SK-N-SH treated with all-trans-retinoic acid at 6 μM for 48 hours (cell line): ENCODE data around the gene KLK14.

ENCODE experiments used
- ATAC-seq: fragments of 200-7000 bp; cut with Tn5 transposase; 3 replicates; pipeline ENCODE4 v1.9.1; 2020; ENCODE audit warnings: mild to moderate bottlenecking, moderate library complexity
- ARNTL ChIP-seq: fragments of 450-650 bp; formaldehyde crosslinking; IDR thresholded peaks from 2 replicates; pipeline ENCODE4 v1.5.0; 2020; ENCODE audit warnings: low read depth, mild to moderate bottlenecking, moderate library complexity, borderline replicate concordance
- CSDC2 ChIP-seq: fragments of 250-450 bp; sonication (Bioruptor Pico); IDR thresholded peaks from 2 replicates; pipeline ENCODE4 v1.5.0; 2020; ENCODE audit warnings: mild to moderate bottlenecking, moderate library complexity
- ESRRG ChIP-seq: fragments of 250-450 bp; sonication (Bioruptor Pico); IDR thresholded peaks from 2 replicates; pipeline ENCODE4 v1.6.1; 2021; ENCODE audit warnings: mild to moderate bottlenecking
- GLIS3 ChIP-seq: fragments of 250-450 bp; sonication (Bioruptor Pico); IDR thresholded peaks from 2 replicates; pipeline ENCODE4 v1.5.0; 2020; ENCODE audit warnings: mild to moderate bottlenecking, moderate library complexity
- OSR1 ChIP-seq: fragments of 250-450 bp; sonication (Bioruptor Pico); IDR thresholded peaks from 2 replicates; pipeline ENCODE4 v1.8.0; 2022; ENCODE audit warnings: moderate library complexity, mild to moderate bottlenecking, inconsistent platforms
- PPARA ChIP-seq: fragments of 250-450 bp; sonication (Bioruptor Pico); IDR thresholded peaks from 2 replicates; pipeline ENCODE4 v1.5.0; 2020; ENCODE audit warnings: mild to moderate bottlenecking, borderline replicate concordance
- RARB ChIP-seq: fragments of 250-450 bp; sonication (Bioruptor Pico); IDR thresholded peaks from 2 replicates; pipeline ENCODE4 v1.8.0; 2021; ENCODE audit warnings: mild to moderate bottlenecking, moderate library complexity
- SNAI2 ChIP-seq: fragments of 250-450 bp; sonication (Bioruptor Pico); IDR thresholded peaks from 2 replicates; pipeline ENCODE4 v1.5.0; 2020; ENCODE audit warnings: mild to moderate bottlenecking, moderate library complexity
- TCF4 ChIP-seq: fragments of 250-450 bp; sonication (Bioruptor Pico); IDR thresholded peaks from 2 replicates; pipeline ENCODE4 v1.8.0; 2021; ENCODE audit warnings: mild to moderate bottlenecking, moderate library complexity, borderline replicate concordance
- TOX ChIP-seq: fragments of 250-450 bp; sonication (Bioruptor Pico); IDR thresholded peaks from 2 replicates; pipeline ENCODE4 v1.8.0; 2021; ENCODE audit warnings: mild to moderate bottlenecking, moderate library complexity, borderline replicate concordance
- ZC3H10 ChIP-seq: fragments of 250-450 bp; sonication (Bioruptor Pico); IDR thresholded peaks from 2 replicates; pipeline ENCODE4 v1.5.1; 2021; ENCODE audit warnings: mild to moderate bottlenecking, moderate library complexity
- ZFP3 ChIP-seq: fragments of 250-450 bp; sonication (Bioruptor Pico); IDR thresholded peaks from 2 replicates; pipeline ENCODE4 v1.5.0; 2020; ENCODE audit warnings: mild to moderate bottlenecking, moderate library complexity
- ZFP30 ChIP-seq: fragments of 450-650 bp; formaldehyde crosslinking; IDR thresholded peaks from 2 replicates; pipeline ENCODE4 v1.5.0; 2022; ENCODE audit warnings: mild to moderate bottlenecking, moderate library complexity
- ZNF565 ChIP-seq: fragments of 450-650 bp; formaldehyde crosslinking; conservative IDR thresholded peaks from 2 replicates; pipeline ENCODE4 v1.5.0; 2020; ENCODE audit warnings: low read depth, mild to moderate bottlenecking, moderate library complexity
- ZNF8 ChIP-seq: fragments of 450-650 bp; formaldehyde crosslinking; IDR thresholded peaks from 2 replicates; pipeline ENCODE4 v1.5.0; 2020; ENCODE audit warnings: mild to moderate bottlenecking, moderate library complexity
- TF ChIP-seq, protein P1 (sequence below): fragments of 250-450 bp; sonication (Bioruptor Pico); IDR thresholded peaks from 2 replicates; pipeline ENCODE4 v1.5.0; 2020; ENCODE audit warnings: mild to moderate bottlenecking, moderate library complexity
- TF ChIP-seq, protein P2 (sequence below): fragments of 250-450 bp; sonication (Bioruptor Pico); IDR thresholded peaks from 2 replicates; pipeline ENCODE4 v1.8.0; 2020; ENCODE audit warnings: mild to moderate bottlenecking, moderate library complexity, borderline replicate concordance
- TF ChIP-seq, protein P3 (sequence below): fragments of 250-450 bp; sonication (Bioruptor Pico); IDR thresholded peaks from 2 replicates; pipeline ENCODE4 v1.5.1; 2021; ENCODE audit warnings: mild to moderate bottlenecking, moderate library complexity
- TF ChIP-seq, protein P4 (sequence below): fragments of 250-450 bp; sonication (Bioruptor Pico); IDR thresholded peaks from 2 replicates; pipeline ENCODE4 v1.8.0; 2021; ENCODE audit warnings: low read depth, mild to moderate bottlenecking, moderate library complexity, borderline replicate concordance
- TF ChIP-seq, protein P5 (sequence below): fragments of 250-450 bp; sonication (Bioruptor Pico); IDR thresholded peaks from 2 replicates; pipeline ENCODE4 v1.5.1; 2020; ENCODE audit warnings: low read depth, mild to moderate bottlenecking, moderate library complexity

The KLK14 gene

DNA sequence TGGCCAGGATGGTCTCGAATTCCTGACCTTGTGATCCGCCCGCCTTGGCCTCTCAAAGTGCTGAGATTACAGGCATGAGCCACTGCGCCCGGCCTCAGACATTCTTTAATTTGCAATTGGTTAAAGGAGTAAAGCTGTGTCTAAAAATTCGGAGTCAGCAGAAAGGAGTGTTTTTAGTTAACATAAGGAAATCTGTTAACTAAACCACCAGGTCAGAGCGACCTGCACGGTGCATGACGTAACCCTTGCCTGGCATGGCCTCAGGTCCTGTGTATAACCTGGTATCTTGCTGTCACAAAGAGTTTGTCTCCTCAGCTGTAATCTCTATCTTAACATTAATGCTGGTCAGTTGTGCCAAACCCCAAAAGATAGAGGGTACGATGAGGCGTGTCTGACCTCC lies 38.4 kb downstream of the KLK14 start:
- TF ChIP-seq, protein P1, sequence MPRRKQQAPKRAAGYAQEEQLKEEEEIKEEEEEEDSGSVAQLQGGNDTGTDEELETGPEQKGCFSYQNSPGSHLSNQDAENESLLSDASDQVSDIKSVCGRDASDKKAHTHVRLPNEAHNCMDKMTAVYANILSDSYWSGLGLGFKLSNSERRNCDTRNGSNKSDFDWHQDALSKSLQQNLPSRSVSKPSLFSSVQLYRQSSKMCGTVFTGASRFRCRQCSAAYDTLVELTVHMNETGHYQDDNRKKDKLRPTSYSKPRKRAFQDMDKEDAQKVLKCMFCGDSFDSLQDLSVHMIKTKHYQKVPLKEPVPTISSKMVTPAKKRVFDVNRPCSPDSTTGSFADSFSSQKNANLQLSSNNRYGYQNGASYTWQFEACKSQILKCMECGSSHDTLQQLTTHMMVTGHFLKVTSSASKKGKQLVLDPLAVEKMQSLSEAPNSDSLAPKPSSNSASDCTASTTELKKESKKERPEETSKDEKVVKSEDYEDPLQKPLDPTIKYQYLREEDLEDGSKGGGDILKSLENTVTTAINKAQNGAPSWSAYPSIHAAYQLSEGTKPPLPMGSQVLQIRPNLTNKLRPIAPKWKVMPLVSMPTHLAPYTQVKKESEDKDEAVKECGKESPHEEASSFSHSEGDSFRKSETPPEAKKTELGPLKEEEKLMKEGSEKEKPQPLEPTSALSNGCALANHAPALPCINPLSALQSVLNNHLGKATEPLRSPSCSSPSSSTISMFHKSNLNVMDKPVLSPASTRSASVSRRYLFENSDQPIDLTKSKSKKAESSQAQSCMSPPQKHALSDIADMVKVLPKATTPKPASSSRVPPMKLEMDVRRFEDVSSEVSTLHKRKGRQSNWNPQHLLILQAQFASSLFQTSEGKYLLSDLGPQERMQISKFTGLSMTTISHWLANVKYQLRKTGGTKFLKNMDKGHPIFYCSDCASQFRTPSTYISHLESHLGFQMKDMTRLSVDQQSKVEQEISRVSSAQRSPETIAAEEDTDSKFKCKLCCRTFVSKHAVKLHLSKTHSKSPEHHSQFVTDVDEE (CRISPR knock-in tag): no peak
- TF ChIP-seq ZNF565 (CRISPR knock-in tag) (no peak), ZFP3 (CRISPR knock-in tag) (no peak), OSR1 (no peak), ARNTL (CRISPR knock-in tag) (no peak), SNAI2 (CRISPR knock-in tag) (no peak), TOX (CRISPR knock-in tag) (no peak), TCF4 (CRISPR knock-in tag) (no peak)
- TF ChIP-seq, protein P2, sequence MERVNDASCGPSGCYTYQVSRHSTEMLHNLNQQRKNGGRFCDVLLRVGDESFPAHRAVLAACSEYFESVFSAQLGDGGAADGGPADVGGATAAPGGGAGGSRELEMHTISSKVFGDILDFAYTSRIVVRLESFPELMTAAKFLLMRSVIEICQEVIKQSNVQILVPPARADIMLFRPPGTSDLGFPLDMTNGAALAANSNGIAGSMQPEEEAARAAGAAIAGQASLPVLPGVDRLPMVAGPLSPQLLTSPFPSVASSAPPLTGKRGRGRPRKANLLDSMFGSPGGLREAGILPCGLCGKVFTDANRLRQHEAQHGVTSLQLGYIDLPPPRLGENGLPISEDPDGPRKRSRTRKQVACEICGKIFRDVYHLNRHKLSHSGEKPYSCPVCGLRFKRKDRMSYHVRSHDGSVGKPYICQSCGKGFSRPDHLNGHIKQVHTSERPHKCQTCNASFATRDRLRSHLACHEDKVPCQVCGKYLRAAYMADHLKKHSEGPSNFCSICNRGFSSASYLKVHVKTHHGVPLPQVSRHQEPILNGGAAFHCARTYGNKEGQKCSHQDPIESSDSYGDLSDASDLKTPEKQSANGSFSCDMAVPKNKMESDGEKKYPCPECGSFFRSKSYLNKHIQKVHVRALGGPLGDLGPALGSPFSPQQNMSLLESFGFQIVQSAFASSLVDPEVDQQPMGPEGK (CRISPR knock-in tag): no peak

DNA sequence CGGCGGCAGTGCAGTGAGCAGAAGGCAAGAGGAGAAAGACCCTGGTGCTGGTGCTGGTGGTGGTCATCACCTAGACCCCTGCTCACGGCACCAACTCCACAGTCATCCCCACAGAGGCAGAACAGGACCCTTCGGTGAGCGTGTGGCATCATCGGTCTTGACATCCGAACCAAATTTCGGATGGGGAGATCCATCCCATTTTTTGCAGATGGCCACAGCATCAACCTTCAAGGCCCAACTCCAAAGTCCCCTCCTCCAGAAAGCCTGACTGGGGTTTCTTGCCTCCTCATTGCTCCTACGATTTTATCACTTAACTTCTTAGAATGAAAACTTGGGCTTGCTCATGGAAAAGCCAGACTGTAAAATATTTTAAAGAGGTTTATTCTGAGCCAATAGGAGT lies 39.2 kb downstream of the KLK14 start:
- no peak for TF ChIP-seq ESRRG (CRISPR knock-in tag)
- no peak for TF ChIP-seq ZFP30 (CRISPR knock-in tag)
- TF ChIP-seq TCF4 (CRISPR knock-in tag): no peak
- TF ChIP-seq ZC3H10 (CRISPR knock-in tag): no peak
- TF ChIP-seq, all 23 proteins: peak for 0
- no peak for ATAC-seq

More for the DNA sequence above, 38.4 kb downstream of the KLK14 start:
- ATAC-seq: no peak

DNA sequence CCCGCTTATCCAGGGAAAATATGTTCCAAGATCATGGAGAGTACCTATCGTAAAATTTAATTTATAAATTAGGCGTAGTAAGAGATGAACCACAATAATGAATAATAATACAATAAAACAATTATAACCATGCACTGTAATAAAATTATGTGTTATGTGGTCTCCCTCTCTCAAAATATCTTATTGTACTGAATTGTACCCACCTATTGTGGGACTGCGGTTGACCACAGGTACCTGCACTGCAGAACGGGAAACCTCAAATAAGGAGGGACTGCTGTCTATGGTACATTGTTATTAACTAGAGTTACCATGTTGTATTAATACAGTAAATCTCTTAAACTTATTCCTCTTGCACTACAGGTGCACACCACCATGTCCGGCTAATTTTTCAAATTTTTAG lies 42.5 kb downstream of the KLK14 start:
- TF ChIP-seq TOX (CRISPR knock-in tag): no peak
- TF ChIP-seq ESRRG (CRISPR knock-in tag): no peak
- TF ChIP-seq, protein P1 (CRISPR knock-in tag): no peak
- TF ChIP-seq RARB (CRISPR knock-in tag): no peak
- TF ChIP-seq ZFP3 (CRISPR knock-in tag): no peak
- TF ChIP-seq ZC3H10 (CRISPR knock-in tag): no peak
- TF ChIP-seq, protein P3, sequence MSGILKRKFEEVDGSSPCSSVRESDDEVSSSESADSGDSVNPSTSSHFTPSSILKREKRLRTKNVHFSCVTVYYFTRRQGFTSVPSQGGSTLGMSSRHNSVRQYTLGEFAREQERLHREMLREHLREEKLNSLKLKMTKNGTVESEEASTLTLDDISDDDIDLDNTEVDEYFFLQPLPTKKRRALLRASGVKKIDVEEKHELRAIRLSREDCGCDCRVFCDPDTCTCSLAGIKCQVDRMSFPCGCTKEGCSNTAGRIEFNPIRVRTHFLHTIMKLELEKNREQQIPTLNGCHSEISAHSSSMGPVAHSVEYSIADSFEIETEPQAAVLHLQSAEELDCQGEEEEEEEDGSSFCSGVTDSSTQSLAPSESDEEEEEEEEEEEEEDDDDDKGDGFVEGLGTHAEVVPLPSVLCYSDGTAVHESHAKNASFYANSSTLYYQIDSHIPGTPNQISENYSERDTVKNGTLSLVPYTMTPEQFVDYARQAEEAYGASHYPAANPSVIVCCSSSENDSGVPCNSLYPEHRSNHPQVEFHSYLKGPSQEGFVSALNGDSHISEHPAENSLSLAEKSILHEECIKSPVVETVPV (CRISPR knock-in tag): no peak
- no peak for TF ChIP-seq TCF4 (CRISPR knock-in tag)
- no peak for TF ChIP-seq SNAI2 (CRISPR knock-in tag)
- no peak for TF ChIP-seq OSR1
- no peak for TF ChIP-seq ZNF565 (CRISPR knock-in tag)
- no peak for TF ChIP-seq ARNTL (CRISPR knock-in tag)
- no peak for TF ChIP-seq PPARA (CRISPR knock-in tag)
- TF ChIP-seq, protein P4, sequence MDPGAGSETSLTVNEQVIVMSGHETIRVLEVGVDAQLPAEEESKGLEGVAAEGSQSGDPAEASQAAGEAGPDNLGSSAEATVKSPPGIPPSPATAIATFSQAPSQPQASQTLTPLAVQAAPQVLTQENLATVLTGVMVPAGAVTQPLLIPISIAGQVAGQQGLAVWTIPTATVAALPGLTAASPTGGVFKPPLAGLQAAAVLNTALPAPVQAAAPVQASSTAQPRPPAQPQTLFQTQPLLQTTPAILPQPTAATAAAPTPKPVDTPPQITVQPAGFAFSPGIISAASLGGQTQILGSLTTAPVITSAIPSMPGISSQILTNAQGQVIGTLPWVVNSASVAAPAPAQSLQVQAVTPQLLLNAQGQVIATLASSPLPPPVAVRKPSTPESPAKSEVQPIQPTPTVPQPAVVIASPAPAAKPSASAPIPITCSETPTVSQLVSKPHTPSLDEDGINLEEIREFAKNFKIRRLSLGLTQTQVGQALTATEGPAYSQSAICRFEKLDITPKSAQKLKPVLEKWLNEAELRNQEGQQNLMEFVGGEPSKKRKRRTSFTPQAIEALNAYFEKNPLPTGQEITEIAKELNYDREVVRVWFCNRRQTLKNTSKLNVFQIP (CRISPR knock-in tag): no peak
- no peak for TF ChIP-seq ZFP30 (CRISPR knock-in tag)
- TF ChIP-seq CSDC2: no peak
- TF ChIP-seq ZNF8: no peak
- TF ChIP-seq, protein P2 (CRISPR knock-in tag): no peak
- TF ChIP-seq, protein P5, sequence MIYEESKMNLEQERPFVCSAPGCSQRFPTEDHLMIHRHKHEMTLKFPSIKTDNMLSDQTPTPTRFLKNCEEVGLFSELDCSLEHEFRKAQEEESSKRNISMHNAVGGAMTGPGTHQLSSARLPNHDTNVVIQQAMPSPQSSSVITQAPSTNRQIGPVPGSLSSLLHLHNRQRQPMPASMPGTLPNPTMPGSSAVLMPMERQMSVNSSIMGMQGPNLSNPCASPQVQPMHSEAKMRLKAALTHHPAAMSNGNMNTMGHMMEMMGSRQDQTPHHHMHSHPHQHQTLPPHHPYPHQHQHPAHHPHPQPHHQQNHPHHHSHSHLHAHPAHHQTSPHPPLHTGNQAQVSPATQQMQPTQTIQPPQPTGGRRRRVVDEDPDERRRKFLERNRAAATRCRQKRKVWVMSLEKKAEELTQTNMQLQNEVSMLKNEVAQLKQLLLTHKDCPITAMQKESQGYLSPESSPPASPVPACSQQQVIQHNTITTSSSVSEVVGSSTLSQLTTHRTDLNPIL: no peak
- TF ChIP-seq GLIS3 (CRISPR knock-in tag): no peak
- no peak for ATAC-seq
